OCI-LY1 (cell line): ENCODE measurements around the gene OPN5.

Experiments
- CTCF ChIP-seq: fragments of 200-600 bp; sonication (generic), shearing (Covaris generic); IDR thresholded peaks from 2 replicates; pipeline ENCODE4 v1.5.1; 2017; ENCODE audit warnings: mild to moderate bottlenecking, antibody characterized with exemption, low read length, moderate library complexity, mixed read lengths
- EZH2 ChIP-seq: fragments of 200-600 bp; sonication (generic), shearing (Covaris generic); IDR thresholded peaks from 2 replicates; pipeline ENCODE4 v1.8.0; 2017; ENCODE audit warnings: borderline replicate concordance, mixed run types, mild to moderate bottlenecking, antibody characterized with exemption, low read length, moderate library complexity, mixed read lengths

GRCh38 chr6:47801984-47802383, 20.2 kb downstream of the OPN5 start:
- TF ChIP-seq CTCF, result no peak
- TF ChIP-seq EZH2, result no peak
